CD4-positive, alpha-beta T cell treated with Interleukin-15 for 1 hour (primary cell): ENCODE measurements around the gene PDZK1IP1.
"Not testable (repeated sequence)": the region's sequence is repeated elsewhere in the genome, so short reads cannot be mapped to it uniquely, and the experiment has no call there.

Experiments
- DNase-seq: peaks from one replicate; pipeline ENCODE4 v3.0.0-alpha.2; 2020

PDZK1IP1 gene

DNA sequence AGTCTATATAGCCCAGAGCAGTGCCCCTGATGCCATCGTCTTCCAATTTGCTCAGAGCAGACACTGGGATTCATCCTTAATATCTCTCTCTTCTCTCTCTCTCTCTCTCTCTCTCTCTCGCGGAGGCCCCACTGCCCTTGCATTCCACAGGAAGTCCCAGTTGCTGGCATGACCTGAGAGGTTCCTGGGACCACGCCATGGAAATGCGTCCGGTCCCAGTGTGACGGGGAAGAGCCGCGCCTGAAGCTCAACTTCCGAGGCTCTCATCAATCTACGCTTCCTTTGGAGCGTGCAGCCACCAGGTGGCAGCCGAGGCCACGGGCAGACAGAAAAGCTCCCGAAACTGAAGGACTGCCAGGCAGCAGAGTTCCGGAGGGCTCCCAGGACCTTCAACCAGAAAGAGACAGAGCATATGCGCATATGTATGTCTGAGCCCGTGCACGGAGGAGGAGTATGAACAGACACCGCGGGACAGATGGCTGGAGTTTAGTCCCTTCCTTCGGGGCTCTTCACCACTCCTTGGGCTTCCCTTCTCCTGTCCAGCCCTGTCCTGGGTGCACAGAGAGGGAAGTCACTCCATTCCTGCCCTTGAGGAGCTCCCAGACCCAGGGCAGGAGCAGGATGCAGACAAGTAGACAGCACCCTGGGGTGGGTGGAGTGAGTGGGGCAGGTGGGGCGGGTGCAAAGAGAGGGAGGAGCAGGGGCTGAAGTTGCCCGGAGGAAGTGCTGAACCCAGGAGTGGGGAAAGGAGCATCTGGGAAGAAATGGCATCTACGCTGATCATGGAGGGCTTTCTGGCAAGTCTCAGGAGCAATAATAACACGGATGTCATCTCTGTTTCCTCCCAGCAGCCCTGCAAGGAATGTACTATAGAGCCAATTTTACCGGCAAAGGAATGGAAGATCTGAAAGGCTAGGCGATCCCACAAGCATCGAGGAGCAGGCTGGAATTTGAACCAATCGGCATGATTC lies 10.5 kb downstream of the PDZK1IP1 start:
- peak; percentile 61 for DNase-seq

DNA sequence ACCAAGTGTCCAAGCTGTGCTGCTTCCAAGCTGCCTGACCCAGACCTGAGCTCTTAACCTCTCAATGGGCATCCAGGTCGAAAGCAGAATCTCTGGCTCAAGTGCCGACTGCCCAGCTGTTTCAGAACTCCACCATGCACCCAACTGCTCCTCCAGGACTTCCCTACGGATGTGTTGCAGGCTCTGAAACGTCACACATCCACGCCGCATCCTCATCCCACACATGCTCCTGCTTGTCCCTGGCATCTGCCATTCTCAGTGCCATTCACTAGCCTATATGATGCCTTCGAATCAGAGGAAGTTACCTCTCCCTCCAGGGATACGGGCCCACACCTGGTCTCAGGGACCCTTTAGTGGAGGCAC lies 11.2 kb downstream of the PDZK1IP1 start:
- DNase-seq, result no peak

DNA sequence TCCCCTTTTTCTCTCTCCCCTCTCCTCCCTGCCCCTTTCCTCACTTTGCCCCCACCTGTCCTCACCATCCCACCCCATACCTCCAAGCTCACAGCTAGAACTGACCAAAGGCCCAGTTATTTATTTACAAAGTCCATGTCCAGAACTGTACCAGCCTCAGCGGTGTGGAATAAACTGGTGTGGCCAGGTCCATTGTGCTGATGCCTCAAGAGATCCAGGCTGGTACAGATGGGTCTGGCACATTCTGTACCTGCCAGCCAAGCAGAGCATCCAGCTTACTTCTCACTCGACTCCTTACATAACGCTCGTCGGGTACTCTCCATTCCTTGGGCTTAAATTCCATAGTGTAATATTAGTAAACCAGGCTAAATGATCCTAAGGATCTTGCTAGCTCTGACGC lies 11.8 kb downstream of the PDZK1IP1 start:
- no peak for DNase-seq

DNA sequence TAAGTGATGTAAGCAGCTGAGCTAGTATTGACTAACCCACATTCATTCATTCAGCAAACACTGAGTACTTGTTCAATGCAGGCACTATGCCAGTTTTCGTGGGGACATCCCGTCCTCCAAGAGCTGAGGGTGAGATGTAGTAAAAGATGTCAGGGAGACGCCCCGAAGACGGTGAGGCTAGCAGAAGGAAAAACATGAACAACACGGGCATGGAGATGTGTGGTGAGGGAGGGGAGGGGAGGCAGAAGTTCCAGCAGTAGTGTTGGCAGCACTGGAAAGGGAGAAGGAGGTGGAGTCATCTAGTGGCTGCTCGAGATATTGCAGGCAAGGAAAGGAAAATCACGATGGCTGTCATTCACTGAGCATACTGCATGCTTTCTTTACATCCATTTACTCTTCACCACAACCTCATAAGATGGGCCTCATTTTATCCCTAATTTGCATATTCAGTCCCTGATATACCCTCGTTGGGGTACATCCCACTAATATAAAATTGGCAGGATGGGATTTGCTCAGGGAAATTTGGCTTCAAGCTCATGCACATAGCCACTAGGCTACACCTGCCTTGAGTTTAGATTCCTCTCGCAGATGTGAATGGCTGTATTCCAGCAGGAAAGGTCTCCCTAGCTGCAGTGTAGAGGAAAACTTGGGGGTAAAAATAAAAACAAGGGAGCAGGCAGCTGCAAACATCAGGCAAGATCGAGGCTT lies 14.5 kb downstream of the PDZK1IP1 start:
- DNase-seq, result no peak

DNA sequence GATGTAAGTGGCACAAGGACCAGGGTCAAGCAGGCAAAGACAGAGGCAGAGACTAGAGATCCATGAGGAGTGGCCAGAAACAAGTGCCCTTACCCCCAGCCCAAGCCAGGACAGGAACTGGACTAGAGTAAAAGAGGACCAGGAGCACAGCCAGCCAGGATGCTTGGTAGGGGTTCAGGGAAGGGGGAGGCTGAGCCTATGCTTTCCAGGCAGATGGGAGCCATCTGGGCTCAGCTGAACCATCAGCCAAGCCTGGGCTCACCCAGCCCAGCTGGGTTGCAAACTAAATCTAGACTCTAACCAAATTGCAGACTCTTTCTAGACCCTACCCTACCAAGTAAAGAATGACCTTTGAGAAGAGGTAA lies 15.2 kb downstream of the PDZK1IP1 start:
- no peak for DNase-seq

DNA sequence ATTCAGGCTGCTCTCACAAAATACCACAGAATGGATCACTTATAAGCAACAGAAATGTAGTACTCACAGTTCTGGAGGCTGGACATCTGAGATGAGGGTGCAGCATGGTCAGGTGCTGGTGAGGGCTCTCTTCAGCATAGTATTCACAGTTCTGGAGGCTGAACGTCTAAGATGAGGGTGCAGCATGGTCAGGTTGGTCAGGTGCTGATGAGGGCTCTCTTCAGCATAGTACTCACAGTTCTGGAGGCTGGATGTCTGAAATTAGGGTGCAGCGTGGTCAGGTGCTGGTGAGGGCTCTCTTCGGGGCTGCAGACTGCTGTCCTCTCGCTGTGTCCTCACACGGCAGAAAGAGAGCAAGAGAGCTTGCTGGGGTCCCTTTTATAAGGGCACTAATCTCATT lies 17.1 kb downstream of the PDZK1IP1 start:
- DNase-seq, result no peak

DNA sequence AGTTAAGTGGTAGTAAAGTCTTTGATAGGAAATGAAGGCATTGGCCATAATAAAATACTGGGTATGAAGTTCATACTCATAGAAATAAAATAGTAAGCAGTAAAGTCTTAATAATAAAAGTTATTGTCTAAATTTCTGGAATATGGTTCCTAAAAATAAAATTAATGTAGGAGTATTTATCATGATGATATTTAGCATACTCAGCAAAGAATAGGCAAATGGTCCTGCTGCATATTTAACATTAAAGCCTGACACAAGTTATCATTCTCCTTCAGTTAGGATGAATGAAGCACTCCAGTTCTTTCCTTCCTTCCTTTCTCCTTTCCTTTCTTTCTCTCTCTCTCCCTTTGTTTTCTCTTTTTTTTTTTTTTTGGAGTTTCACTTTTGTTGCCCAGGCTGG lies 25.3 kb downstream of the PDZK1IP1 start:
- DNase-seq, result no peak

DNA sequence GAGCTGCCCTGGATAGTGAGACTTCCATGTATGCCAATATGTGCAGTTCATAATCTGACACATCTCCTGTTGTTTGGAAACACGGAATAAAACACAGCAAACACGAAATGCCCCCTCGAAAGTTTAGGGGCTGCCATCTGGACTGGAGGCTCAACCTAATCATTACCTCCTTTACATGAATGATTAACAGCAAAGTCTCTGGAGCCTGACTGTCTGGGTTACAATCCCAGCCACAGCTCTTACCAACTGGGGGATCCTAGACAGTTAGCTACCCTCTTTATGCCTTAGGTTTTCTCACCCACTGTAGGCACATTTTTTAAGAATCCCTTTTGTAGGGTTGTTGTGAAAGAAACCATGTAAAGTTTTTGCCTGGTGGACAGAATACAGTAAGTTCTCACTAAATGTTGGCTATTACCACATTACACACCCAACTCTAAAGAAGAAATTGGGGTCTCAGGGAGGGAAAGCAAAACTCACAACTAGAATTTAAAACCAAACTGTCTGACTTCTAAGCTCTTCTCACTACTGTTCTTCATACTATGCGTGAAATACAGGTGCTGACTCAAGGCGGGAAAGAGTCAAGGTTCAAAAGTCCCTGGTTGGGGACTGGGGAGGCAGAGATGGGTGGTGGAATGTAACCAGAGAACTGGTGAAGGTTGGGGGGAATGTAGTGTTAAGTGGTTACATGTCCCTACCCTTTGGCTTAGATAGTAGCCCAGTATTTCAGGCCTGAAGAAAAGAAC lies 28.4 kb downstream of the PDZK1IP1 start:
- DNase-seq, result no peak

DNA sequence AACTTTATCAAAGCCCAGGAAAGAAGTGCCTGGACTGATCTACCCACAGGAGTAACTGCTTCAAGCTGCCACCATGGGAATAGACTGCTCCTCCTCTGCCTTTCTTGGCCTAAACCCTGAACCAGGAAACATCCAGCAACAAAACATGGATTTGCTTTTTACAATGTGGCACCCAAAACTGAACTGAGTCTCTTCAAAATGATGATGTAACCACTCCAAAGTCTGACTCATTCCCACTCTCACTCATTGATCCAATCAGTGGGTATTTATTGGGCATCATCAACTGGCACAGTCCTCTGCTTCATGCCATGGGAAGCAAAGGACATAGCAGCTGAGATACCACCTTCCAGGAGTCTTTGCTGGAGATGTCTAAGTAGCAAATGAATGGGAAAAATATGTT lies 29.1 kb downstream of the PDZK1IP1 start:
- no peak for DNase-seq

DNA sequence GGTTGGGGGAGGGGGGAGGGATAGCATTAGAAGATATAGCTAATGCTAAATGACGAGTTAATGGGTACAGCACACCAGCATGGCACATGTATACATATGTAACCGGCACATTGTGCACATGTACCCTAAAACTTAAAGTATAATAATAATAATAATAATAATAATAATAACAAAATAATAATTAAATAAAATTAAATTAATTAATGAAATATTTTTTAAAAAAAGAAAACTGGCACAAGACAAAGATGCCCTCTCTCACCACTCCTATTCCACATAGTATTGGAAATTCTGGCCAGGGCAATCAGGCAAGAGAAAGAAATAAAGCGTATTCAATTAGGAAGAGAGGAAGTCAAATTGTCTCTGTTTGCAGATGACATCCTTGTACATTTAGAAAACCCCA lies 31.9 kb downstream of the PDZK1IP1 start:
- not testable (repeated sequence) for DNase-seq

DNA sequence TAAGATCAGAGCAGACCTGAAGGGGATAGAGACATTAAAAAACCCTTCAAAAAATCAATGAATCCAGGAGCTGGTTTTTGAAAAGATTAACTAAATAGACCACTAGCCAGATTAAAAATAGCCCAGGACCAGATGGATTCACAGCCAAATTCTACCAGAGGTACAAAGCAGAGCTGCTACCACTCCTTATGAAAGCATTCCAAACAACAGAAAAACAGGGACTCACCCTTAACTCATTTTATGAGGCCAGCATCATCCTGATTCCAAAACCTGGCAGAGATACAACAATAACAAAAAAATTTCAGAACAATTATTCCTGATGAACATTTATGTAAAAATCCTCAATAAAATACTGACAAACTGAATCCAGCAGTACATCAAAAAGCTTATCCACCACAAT lies 33.4 kb downstream of the PDZK1IP1 start:
- DNase-seq, result not testable (repeated sequence)

DNA sequence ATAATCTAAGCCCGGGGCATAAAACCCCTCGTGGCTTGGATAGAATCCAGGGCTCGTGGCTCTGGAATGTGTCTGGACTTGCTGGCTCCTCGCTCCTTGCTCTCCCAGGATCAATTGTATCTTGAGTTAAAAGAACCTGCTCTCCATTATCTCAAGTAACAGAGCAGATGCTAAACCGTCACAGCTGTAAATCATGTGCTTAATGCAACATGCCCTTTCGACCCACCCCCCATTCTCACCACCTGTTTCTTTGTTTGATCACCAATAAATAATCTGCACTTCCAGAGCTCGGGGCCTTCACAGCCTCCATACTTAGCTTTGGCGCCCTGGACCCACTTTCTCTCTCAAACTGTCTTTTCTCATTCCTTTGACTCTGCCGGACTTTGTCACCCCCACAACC lies 40.7 kb downstream of the PDZK1IP1 start:
- not testable (repeated sequence) for DNase-seq

DNA sequence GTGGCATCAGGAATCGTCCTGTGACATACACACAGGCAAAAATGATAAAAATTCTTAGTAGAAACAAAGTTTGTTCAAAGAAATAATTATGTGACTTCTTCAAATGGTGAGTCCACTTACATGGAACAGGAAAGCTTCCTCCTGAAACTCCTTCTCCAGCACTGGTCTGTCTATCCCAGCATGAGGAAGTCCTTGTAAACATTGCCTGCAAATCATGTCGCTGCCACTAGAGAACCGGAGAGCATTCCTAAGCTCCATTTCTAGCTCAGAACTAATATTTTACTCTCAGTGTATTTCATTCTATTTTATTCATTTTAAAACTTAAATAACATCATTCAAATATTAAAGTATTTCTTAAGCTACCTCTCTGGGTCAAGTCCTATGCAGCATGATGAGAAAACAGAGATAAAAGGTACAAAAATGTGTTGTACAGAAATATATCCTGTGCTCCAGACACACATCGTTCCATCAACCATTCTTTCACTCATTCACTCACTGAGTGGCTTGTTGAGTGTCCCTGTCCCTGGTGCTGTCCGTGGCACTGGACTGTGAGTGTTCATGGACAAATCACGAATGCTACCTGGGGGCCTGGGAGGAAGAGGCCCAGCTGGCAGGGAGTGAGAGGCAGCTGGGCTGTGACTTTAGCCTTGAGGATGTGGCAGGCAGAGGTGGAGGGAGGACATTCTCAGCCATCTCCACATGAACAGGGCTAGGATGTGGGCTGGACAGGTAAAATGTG lies 42.6 kb downstream of the PDZK1IP1 start:
- DNase-seq, result no peak

DNA sequence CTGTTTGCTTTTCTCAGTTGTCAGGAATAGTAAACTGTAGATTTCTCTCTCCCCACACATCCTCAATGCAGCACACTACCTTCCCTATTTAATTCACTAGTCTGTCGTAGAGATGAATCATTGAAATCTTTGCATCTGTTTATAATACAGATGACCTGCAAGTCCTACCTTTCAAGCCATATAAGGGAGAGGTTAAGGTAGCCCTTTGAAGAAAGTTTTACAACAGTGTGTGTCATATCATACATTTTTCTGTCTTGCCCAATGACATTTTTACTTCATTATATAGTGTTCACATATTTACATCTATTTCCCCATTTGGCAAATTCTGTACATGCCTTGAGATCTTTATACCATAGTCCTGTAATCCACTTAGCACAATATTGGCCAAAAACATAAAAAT lies 43.3 kb downstream of the PDZK1IP1 start:
- not testable (repeated sequence) for DNase-seq

DNA sequence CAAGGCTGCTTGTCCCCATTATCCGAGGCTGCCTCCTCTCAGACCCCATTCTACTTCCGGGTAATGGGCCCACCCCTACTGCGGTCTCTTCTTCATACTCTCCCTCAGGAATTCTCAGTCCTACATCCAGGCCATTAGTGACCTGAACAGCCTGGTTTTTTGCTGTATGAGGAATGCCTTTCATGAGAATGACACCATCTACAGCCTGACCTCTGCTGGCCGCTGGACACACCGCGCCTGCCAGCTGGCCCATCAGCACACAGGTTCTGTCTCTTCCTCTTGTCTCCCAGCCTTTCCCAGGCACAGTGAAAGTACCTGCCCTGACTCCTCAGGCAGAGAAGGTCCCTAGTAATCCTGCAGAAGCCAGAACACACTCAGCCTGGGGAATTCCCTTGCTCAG lies 46.2 kb downstream of the PDZK1IP1 start:
- not testable (repeated sequence) for DNase-seq

DNA sequence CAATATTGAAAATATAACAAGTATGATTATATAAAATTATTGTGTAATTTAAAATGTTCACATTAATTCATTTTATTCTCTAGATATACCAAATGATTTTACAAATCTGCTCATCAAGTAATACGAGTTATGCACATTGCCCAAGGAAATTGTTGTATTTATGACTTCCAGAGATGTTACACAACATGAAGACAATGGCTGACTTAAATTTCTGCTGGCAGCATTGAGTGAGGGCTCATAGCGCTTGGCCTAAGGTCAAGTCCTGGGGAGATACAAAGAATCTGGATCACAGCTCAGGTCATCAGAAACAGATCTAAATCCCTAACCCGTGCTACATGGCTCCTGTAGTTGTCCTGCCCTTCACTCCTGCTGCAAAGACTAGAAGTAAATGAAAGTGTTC lies 49.5 kb downstream of the PDZK1IP1 start:
- not testable (repeated sequence) for DNase-seq

DNA sequence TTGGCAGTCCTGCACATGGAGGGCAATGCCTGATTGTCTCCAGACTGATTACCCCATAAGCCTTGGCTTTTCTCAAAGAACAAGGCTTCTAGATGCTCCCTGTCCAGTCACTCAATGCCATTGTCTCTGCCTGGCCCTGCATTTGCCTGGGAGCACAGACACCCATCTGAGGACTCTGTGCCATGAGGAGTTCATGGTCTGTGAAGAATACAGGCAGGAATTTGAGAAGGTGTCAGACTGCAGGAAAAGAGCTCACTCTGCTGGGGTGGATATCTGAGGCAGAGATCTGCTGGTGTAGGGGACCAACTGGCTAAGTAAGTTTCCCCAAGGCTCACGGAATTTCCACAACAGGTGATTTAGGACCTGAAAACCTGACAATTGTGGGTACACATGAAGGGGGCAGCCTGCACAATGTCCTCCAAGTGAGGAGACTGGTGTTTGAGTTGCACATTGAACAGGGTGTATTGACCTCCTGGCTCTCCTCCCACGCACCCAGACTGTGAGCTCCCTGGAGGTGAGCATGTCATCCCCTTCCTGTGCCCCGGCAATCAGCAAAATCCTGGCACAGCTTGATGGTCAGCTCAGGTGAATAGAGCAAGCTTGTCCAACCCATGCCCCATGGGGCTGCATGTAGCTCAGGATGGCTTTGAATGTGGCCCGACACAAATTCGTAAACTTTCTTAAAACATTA lies 51.8 kb downstream of the PDZK1IP1 start:
- DNase-seq, result no peak

DNA sequence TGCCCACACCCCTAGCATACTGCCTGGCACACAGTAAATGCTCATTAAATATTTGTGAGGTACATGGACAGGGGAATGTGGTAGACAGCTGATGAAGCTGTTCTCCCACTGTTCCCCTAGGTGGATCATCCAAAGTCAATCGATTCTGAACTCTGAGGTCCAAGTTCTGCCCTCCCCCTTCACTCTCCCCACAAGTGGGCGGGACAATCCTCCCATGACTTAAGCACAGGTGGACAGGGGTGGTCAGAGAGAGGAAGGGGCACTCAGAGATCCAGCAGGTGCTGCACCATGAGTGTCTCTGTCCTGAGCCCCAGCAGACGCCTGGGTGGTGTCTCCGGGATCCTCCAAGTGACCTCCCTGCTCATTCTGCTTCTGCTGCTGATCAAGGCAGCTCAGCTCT lies 52.6 kb downstream of the PDZK1IP1 start, which contains the start of gene CYP4A22:
TSS of gene CYP4A22 (plus strand) at position 244 of the 400 bp plus-strand sequence. CDS start at position 289, 45 bp downstream.
- no peak for DNase-seq
